Kidney epithelial cell (primary cell): ENCODE measurements around the gene HIBCH. TPM values are rescaled to one million over a fixed set of nuclear protein-coding genes. Genes with fewer than 3 reads are reported as not detected.

Source experiments
- DNase-seq: peaks from one replicate; pipeline ENCODE4 v3.0.0-alpha.2; 2010; ENCODE audit warnings: low read depth
- H3K27me3 ChIP-seq: 2 replicates; pipeline ENCODE4 v1.6.0; 2011; ENCODE audit warnings: low read length; ENCODE audit not compliant: control insufficient read depth, insufficient read depth
- H3K36me3 ChIP-seq: 2 replicates; pipeline ENCODE4 v1.5.1; 2011; ENCODE audit warnings: low read length; ENCODE audit not compliant: control insufficient read depth, insufficient read depth
- H3K4me3 ChIP-seq: 2 replicates; pipeline ENCODE4 v1.5.1; 2011; ENCODE audit warnings: low read depth, mild to moderate bottlenecking, control low read depth, low read length
- CTCF ChIP-seq: IDR thresholded peaks from 2 replicates; pipeline ENCODE4 v1.5.1; 2011; ENCODE audit warnings: mild to moderate bottlenecking, moderate library complexity, low read length, control low read depth, inconsistent platforms; ENCODE audit not compliant: insufficient read depth, poor library complexity, severe bottlenecking
- total RNA-seq: library from RNA; depleted of rRNA; stranded (reverse); fragments of >200 nt; gene quantifications from 2 replicates; pipeline ENCODE4 v1.2.3, GENCODE V29; 2015

HIBCH gene
- total RNA-seq, 1 donor from 2014 or later, result 7.8 TPM

GRCh38 chr2:190221429-190221828, 98.2 kb downstream of the HIBCH start:
- H3K4me3 ChIP-seq, result no peak overlapping the region
- H3K36me3 ChIP-seq, result no peaks in the 10 kb centered on the region
- TF ChIP-seq CTCF, result no peak
- DNase-seq, result no peak
- no peaks in the 10 kb centered on the region for H3K27me3 ChIP-seq

- Histone ChIP-seq H3K36me3 (no peaks in the 10 kb centered on the region), H3K27me3 (no peaks in the 10 kb centered on the region), H3K4me3 (no peak overlapping the region)
- TF ChIP-seq CTCF, result no peak
- no peak for DNase-seq
These were observed 100.4 kb downstream of the HIBCH start for GRCh38 chr2:190219186-190219585.

GRCh38 chr2:190217616-190218015, 102.0 kb downstream of the HIBCH start:
- DNase-seq, result no peak
- H3K27me3 ChIP-seq, result no peaks in the 10 kb centered on the region
- no peak for TF ChIP-seq CTCF
- H3K4me3 ChIP-seq, result no peak overlapping the region
- H3K36me3 ChIP-seq, result no peaks in the 10 kb centered on the region

- no peak for DNase-seq
- H3K36me3 ChIP-seq, result no peaks in the 10 kb centered on the region
- TF ChIP-seq CTCF, result no peak
- H3K27me3 ChIP-seq, result no peaks in the 10 kb centered on the region
- no peak overlapping the region for H3K4me3 ChIP-seq
These were observed 102.8 kb downstream of the HIBCH start for GRCh38 chr2:190216829-190217228.

- DNase-seq, result no peak
- no peak for TF ChIP-seq CTCF
- no peaks in the 10 kb centered on the region for H3K27me3 ChIP-seq
- H3K36me3 ChIP-seq, result no peaks in the 10 kb centered on the region
- H3K4me3 ChIP-seq, result no peak overlapping the region
These were observed 104.0 kb downstream of the HIBCH start for GRCh38 chr2:190215620-190216019.

- H3K36me3 ChIP-seq, result no peaks in the 10 kb centered on the region
- DNase-seq, result no peak
- H3K27me3 ChIP-seq, result no peaks in the 10 kb centered on the region
- no peak for TF ChIP-seq CTCF
- H3K4me3 ChIP-seq, result no peak overlapping the region
These were observed 105.0 kb downstream of the HIBCH start for GRCh38 chr2:190214426-190215194.
